Prostate gland (tissue), 2 donors: ENCODE data around the gene ZNF358. TPM values are rescaled to one million over a fixed set of nuclear protein-coding genes. Genes with fewer than 3 reads are reported as not detected.

ENCODE experiments used
- DNase-seq: peaks from one replicate; pipeline ENCODE4 v3.0.0-alpha.2; 2019; ENCODE audit warnings: low spot score
- H3K27ac ChIP-seq, 2 donors: fragments of 200-600 bp; sonication (generic); 2 replicates each; pipeline ENCODE4 v1.5.1; 2017 to 2019
- H3K27me3 ChIP-seq: fragments of 200-600 bp; sonication (generic); replicated peaks from 2 replicates; pipeline ENCODE4 v1.5.1; 2019; ENCODE audit not compliant: insufficient read depth
- H3K36me3 ChIP-seq, 2 donors: fragments of 200-600 bp; sonication (generic); 1 replicate in 1 of 2; 2 replicates in 1 of 2; pipeline versions ENCODE4 v1.5.1 to v1.8.1; 2017 to 2019
- H3K4me1 ChIP-seq: fragments of 200-600 bp; sonication (generic); replicated peaks from 2 replicates; pipeline ENCODE4 v1.5.1; 2019
- H3K4me3 ChIP-seq, 2 donors: fragments of 200-600 bp; sonication (generic); 2 replicates each; pipeline ENCODE4 v1.5.1; 2017 to 2019
- H3K9me3 ChIP-seq: fragments of 200-600 bp; sonication (generic); 2 replicates; pipeline ENCODE4 v1.5.1; 2017
- CTCF ChIP-seq, 4 experiments: fragments of 200-600 bp in 2 of 4; fragments of 450-650 bp in 2 of 4; sonication (generic) in 2 of 4; IDR thresholded peaks; 1 replicate in 3 of 4; 2 replicates in 1 of 4; pipeline ENCODE4 v1.5.1; 2016 to 2019; ENCODE audit warnings: antibody characterized with exemption in 4 of 4, mild to moderate bottlenecking in 2 of 4, moderate library complexity in 2 of 4
- POLR2A ChIP-seq: fragments of 450-650 bp; IDR thresholded peaks from one replicate; pipeline ENCODE4 v1.6.1; 2016; ENCODE audit warnings: antibody characterized with exemption, mild to moderate bottlenecking
- POLR2AphosphoS5 ChIP-seq: sonication (generic); formaldehyde crosslinking; IDR thresholded peaks from one replicate; pipeline ENCODE4 v1.6.1; 2017; ENCODE audit warnings: antibody characterized with exemption
- WGBS: methylation state at CpG from one replicate; pipeline ENCODE4 v1.1.5; 2018; 5-methylcytosine and 5-hydroxymethylcytosine counted together
- intact Hi-C: fragments of 100-400 bp; cut with DNase I; formaldehyde crosslinking; loops from one replicate; pipeline ENCODE4 v1.14.2; 2022
- small RNA-seq, 2 donors: library from RNA; depleted of rRNA; stranded (forward); fragments of <200 nt; gene quantifications; one replicate each; pipeline ENCODE3, GENCODE V24; 2016
- total RNA-seq, 2 donors: library from RNA; depleted of rRNA; stranded (reverse); fragments of >200 nt; gene quantifications; one replicate each; pipeline ENCODE4 v1.1.0, GENCODE V29; 2016

The ZNF358 gene
- total RNA-seq, 2 donors from 2014 or later: 104 to 116 TPM

- intact Hi-C loops: no loop called here
- no peak overlapping the region for H3K27ac ChIP-seq
- H3K27me3 ChIP-seq: no peaks in the 10 kb centered on the region
- no peak for DNase-seq
- TF ChIP-seq POLR2AphosphoS5 (no peak), POLR2A (no peak), CTCF (IDR thresholded peaks at IDR 0.05) (no peak)
- peaks cover 12 to 13% of the 10 kb centered on the region in 2 donors for H3K36me3 ChIP-seq
- WGBS: 93% methylated on average over 17 of the region's 17 CpGs
- no peaks in the 10 kb centered on the region for H3K9me3 ChIP-seq
- no peaks in the 10 kb centered on the region for H3K4me1 ChIP-seq
- H3K4me3 ChIP-seq: no peak overlapping the region
Observed at GRCh38 chr19:7561325-7561724, 45.4 kb downstream of the ZNF358 start.

GRCh38 chr19:7562646-7563393, 46.9 kb downstream of the ZNF358 start:
- no peak overlapping the region for H3K4me3 ChIP-seq
- no peaks in the 10 kb centered on the region for H3K9me3 ChIP-seq
- DNase-seq: no peak
- H3K27me3 ChIP-seq: no peaks in the 10 kb centered on the region
- H3K36me3 ChIP-seq: peaks cover 4 to 5% of the 10 kb centered on the region in 2 donors
- TF ChIP-seq POLR2AphosphoS5: no peak
- no peak for TF ChIP-seq POLR2A
- no peak for TF ChIP-seq CTCF (IDR thresholded peaks at IDR 0.05)
- H3K4me1 ChIP-seq: no peaks in the 10 kb centered on the region
- no peak overlapping the region for H3K27ac ChIP-seq
- intact Hi-C loops: no loop called here
- WGBS: 46% methylated on average over 16 of the region's 16 CpGs

- no peak overlapping the region for H3K4me3 ChIP-seq
- H3K27ac ChIP-seq: no peak overlapping the region
- no peaks in the 10 kb centered on the region for H3K36me3 ChIP-seq
- intact Hi-C loops: no loop called here
- no peak for DNase-seq
- H3K9me3 ChIP-seq: no peaks in the 10 kb centered on the region
- 94% methylated on average over 4 of the region's 4 CpGs for WGBS
- no peak for TF ChIP-seq POLR2AphosphoS5
- TF ChIP-seq POLR2A: no peak
- TF ChIP-seq CTCF (IDR thresholded peaks at IDR 0.05): no peak
- H3K27me3 ChIP-seq: no peaks in the 10 kb centered on the region
- no peaks in the 10 kb centered on the region for H3K4me1 ChIP-seq
Observed at GRCh38 chr19:7564866-7565265, 49.0 kb downstream of the ZNF358 start.

- 85% methylated on average over 5 of the region's 5 CpGs for WGBS
Observed at GRCh38 chr19:7565332-7565731, 49.4 kb downstream of the ZNF358 start.

More at GRCh38 chr19:7565332-7565731, 49.4 kb downstream of the ZNF358 start:
- H3K9me3 ChIP-seq: no peaks in the 10 kb centered on the region
- no peak for DNase-seq
- no peaks in the 10 kb centered on the region for H3K36me3 ChIP-seq
- intact Hi-C loops: no loop called here
- TF ChIP-seq CTCF (IDR thresholded peaks at IDR 0.05): no peak
- no peak for TF ChIP-seq POLR2AphosphoS5
- TF ChIP-seq POLR2A: no peak
- no peak overlapping the region for H3K4me3 ChIP-seq
- no peak overlapping the region for H3K27ac ChIP-seq
- no peaks in the 10 kb centered on the region for H3K27me3 ChIP-seq
- no peaks in the 10 kb centered on the region for H3K4me1 ChIP-seq

Small RNA genes lying within 50 kb of the gene (small RNA-seq; reads per million reads assigned to genes)
- 0 reads per million in 2 donors for gene AC008878.2

Other genes with a start within 250 kb of the ZNF358 start
- 100 to 1,000 TPM in 1 of 2 donors, 10 to 100 TPM in 1; 51.2 to 124 TPM for gene INSR, start 221.7 kb upstream of the ZNF358 start, total RNA-seq
- gene ARHGEF18, start 167.2 kb upstream of the ZNF358 start, total RNA-seq: 10 to 100 TPM; 44.5 to 52.3 TPM
- 10 to 100 TPM; 13.1 to 17.4 TPM for gene PEX11G, start 27.1 kb upstream of the ZNF358 start, total RNA-seq
- 10 to 100 TPM; 13.4 to 24.8 TPM for gene MCOLN1, start 6.5 kb downstream of the ZNF358 start, total RNA-seq
- gene PNPLA6, start 19.6 kb downstream of the ZNF358 start, total RNA-seq: 10 to 100 TPM; 74.6 to 75.2 TPM
- 10 to 100 TPM; 40.4 to 90.9 TPM for gene CAMSAP3, start 79.8 kb downstream of the ZNF358 start, total RNA-seq
- 100 to 1,000 TPM in 1 of 2 donors, 10 to 100 TPM in 1; 53.6 to 115 TPM for gene XAB2, start 113.4 kb downstream of the ZNF358 start, total RNA-seq
- gene PET100, start 113.7 kb downstream of the ZNF358 start, total RNA-seq: 10 to 100 TPM in 1 of 2 donors, 1 to 10 TPM in 1; 7.7 to 60.4 TPM
- gene PCP2, start 117.6 kb downstream of the ZNF358 start, total RNA-seq: 10 to 100 TPM in 1 of 2 donors, 1 to 10 TPM in 1; 1.8 to 10.2 TPM
- gene STXBP2, start 121.0 kb downstream of the ZNF358 start, total RNA-seq: 100 to 1,000 TPM in 1 of 2 donors, 10 to 100 TPM in 1; 83.1 to 128 TPM
- not detected for gene RETN, start 152.9 kb downstream of the ZNF358 start, total RNA-seq
- under 1 TPM in 1 of 2 donors, not detected in 1; 0.28 TPM for gene MCEMP1, start 161.0 kb downstream of the ZNF358 start, total RNA-seq
- gene TRAPPC5, start 164.7 kb downstream of the ZNF358 start, total RNA-seq: 100 to 1,000 TPM; 105 to 150 TPM
- gene FCER2, start 186.0 kb downstream of the ZNF358 start, total RNA-seq: 1 to 10 TPM in 1 of 2 donors, not detected in 1; 1.5 TPM
- gene CLEC4G, start 216.0 kb downstream of the ZNF358 start, total RNA-seq: under 1 TPM in 1 of 2 donors, not detected in 1; 0.57 TPM
- gene CD209, start 231.4 kb downstream of the ZNF358 start, total RNA-seq: 1 to 10 TPM in 1 of 2 donors, under 1 TPM in 1; 0.97 to 1.2 TPM
- 10 to 100 TPM in 1 of 2 donors, not detected in 1; 11.0 TPM for gene CLEC4M, start 247.1 kb downstream of the ZNF358 start, total RNA-seq